Mammary epithelial cell (primary cell): ENCODE measurements around the gene PRPF8.

ENCODE experiments used
- CTCF ChIP-seq, 2 donors: IDR thresholded peaks in 1 of 2; conservative IDR thresholded peaks in 1 of 2; 2 replicates each; pipeline ENCODE4 v1.5.1; 2011 to 2012; ENCODE audit warnings: inconsistent platforms in 2 of 2, low read length in 2 of 2, mild to moderate bottlenecking in 2 of 2, control low read depth in 1 of 2, low read depth in 1 of 2; ENCODE audit not compliant: insufficient read depth in 1 of 2; ENCODE audit errors: extremely low read depth in 1 of 2
- EZH2 ChIP-seq: IDR thresholded peaks from 2 replicates; pipeline ENCODE4 v1.6.1; 2012; ENCODE audit warnings: low read length, inconsistent platforms, borderline replicate concordance

- no peak for TF ChIP-seq CTCF (conservative IDR thresholded peaks at IDR 0.05 in 1 of 2, IDR thresholded peaks at IDR 0.05 in 1 of 2; ENCODE audit: extremely low read depth in 1 of 2, insufficient read depth in 1 of 2, low read depth in 1 of 2, low read length in 2 of 2)
- no peak for TF ChIP-seq EZH2
Measured at GRCh38 chr17:1644493-1645206, 40.0 kb downstream of the PRPF8 start.
